Transverse colon (tissue), 3 donors: Measurements from ENCODE around the gene CNTF.

Experiments used
- POLR2A ChIP-seq: fragments of 450-650 bp; IDR thresholded peaks from one replicate; pipeline ENCODE4 v1.6.1; 2016; ENCODE audit warnings: antibody characterized with exemption, mild to moderate bottlenecking, moderate library complexity
- TF ChIP-seq, protein P1 (sequence below), 5 experiments: fragments of 200-600 bp in 3 of 5; fragments of 450-650 bp in 2 of 5; sonication (generic) in 3 of 5; IDR thresholded peaks; 1 replicate in 2 of 5; 2 replicates in 3 of 5; pipeline ENCODE4 v1.5.1; 2016 to 2017; ENCODE audit warnings: antibody characterized with exemption in 5 of 5, inconsistent platforms in 3 of 5, mild to moderate bottlenecking in 2 of 5, moderate library complexity in 1 of 5

GRCh38 chr11:58625826-58626460 lies 3.5 kb downstream of the CNTF start:
- TF ChIP-seq, protein P1, sequence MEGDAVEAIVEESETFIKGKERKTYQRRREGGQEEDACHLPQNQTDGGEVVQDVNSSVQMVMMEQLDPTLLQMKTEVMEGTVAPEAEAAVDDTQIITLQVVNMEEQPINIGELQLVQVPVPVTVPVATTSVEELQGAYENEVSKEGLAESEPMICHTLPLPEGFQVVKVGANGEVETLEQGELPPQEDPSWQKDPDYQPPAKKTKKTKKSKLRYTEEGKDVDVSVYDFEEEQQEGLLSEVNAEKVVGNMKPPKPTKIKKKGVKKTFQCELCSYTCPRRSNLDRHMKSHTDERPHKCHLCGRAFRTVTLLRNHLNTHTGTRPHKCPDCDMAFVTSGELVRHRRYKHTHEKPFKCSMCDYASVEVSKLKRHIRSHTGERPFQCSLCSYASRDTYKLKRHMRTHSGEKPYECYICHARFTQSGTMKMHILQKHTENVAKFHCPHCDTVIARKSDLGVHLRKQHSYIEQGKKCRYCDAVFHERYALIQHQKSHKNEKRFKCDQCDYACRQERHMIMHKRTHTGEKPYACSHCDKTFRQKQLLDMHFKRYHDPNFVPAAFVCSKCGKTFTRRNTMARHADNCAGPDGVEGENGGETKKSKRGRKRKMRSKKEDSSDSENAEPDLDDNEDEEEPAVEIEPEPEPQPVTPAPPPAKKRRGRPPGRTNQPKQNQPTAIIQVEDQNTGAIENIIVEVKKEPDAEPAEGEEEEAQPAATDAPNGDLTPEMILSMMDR (IDR thresholded peaks at IDR 0.05): no peak
- no peak for TF ChIP-seq POLR2A
